ENCODE measurements around the gene LY6G5B. TPM values are rescaled to one million over a fixed set of nuclear protein-coding genes. Genes with fewer than 3 reads are reported as not detected.
A peak's percentile ranks its signal among the peaks of the same experiment; 100 is the strongest.

Gene LY6G5B
- total and polyA plus RNA-seq, 10 donors, result 3.0 to 25.3 (median 14.7) TPM

DNA sequence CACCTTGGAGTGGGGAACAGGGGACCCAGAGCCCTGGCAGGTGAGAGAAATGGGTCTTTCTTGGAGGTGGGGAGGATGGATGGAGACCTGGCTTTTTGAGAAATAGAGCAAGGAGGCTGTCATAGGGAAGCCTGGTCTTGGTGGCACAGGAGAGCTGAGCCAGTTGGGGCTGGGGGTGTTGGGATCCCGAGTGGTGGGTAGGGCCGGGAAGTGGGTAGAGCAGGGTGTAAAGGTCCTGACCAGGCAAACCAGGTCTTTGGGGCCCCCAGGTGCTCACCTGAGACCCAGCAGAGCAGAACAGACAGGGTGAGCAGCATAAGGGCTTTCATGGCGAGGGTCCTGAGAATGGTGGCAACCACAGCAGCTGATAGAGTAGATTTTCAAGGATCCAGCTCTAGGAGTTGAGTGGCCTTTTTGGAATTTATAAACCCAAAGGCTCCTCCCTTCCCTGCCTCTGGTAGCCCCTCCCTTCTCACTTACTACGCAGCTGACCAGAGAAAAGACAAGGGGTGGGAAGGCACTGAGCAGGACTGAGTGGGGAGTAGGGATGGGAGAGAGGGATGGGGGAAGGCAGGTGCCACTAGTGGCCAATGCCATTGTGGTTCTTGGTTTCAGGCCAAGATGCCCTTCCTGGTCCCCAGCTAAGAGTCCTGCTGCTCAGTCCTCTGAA is 51.7 kb downstream of the LY6G5B start, which contains the start of gene LY6G6C:
TSS of gene LY6G6C (minus strand) at position 396 of the 670 bp plus-strand sequence. CDS start at position 329, 67 bp downstream.
- H3K4me3 ChIP-seq, result no peak within 1 kb of the TSS
- DNase-seq, result peak; percentile 61
- 77 to 94% (median 85%) methylated on average over 3 to 4 of the region's 4 CpGs for WGBS, 5 donors
- H3K27ac ChIP-seq, result no peak within 1 kb of the TSS
- intact Hi-C loops (cut with DNase I; ENCODE audit: low total_unique reads), result no loop called here
- TF ChIP-seq POLR2AphosphoS5 (IDR thresholded peaks at IDR 0.05) (no peak), POLR2A (IDR thresholded peaks at IDR 0.05) (no peak)
- TF ChIP-seq, protein P1, sequence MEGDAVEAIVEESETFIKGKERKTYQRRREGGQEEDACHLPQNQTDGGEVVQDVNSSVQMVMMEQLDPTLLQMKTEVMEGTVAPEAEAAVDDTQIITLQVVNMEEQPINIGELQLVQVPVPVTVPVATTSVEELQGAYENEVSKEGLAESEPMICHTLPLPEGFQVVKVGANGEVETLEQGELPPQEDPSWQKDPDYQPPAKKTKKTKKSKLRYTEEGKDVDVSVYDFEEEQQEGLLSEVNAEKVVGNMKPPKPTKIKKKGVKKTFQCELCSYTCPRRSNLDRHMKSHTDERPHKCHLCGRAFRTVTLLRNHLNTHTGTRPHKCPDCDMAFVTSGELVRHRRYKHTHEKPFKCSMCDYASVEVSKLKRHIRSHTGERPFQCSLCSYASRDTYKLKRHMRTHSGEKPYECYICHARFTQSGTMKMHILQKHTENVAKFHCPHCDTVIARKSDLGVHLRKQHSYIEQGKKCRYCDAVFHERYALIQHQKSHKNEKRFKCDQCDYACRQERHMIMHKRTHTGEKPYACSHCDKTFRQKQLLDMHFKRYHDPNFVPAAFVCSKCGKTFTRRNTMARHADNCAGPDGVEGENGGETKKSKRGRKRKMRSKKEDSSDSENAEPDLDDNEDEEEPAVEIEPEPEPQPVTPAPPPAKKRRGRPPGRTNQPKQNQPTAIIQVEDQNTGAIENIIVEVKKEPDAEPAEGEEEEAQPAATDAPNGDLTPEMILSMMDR (IDR thresholded peaks at IDR 0.05 in 8 of 11, conservative IDR thresholded peaks at IDR 0.05 in 3 of 11), result no peak
- peaks cover 5 to 25% (median 14%) of the 10 kb centered on the region in 6 donors for H3K4me1 ChIP-seq
- no peaks in the 10 kb centered on the region for H3K27me3 ChIP-seq (replicated peaks in 1 of 7)
- H3K9me3 ChIP-seq, result no peaks in the 10 kb centered on the region
- peaks cover 0 to 18% (median 0%) of the 10 kb centered on the region in 6 donors for H3K36me3 ChIP-seq

- Histone ChIP-seq H3K9me3 (no peaks in the 10 kb centered on the region), H3K36me3 (peaks cover 0 to 25% (median 1%) of the 10 kb centered on the region in 6 donors), H3K27me3 (replicated peaks in 1 of 7) (no peaks in the 10 kb centered on the region), H3K4me1 (peaks cover 5 to 32% (median 21%) of the 10 kb centered on the region in 6 donors), H3K27ac (no peak overlapping the region), H3K4me3 (no peak overlapping the region)
- TF ChIP-seq, protein P1 (IDR thresholded peaks at IDR 0.05 in 8 of 11, conservative IDR thresholded peaks at IDR 0.05 in 3 of 11), result no peak
- no peak for TF ChIP-seq POLR2AphosphoS5 (IDR thresholded peaks at IDR 0.05)
- TF ChIP-seq POLR2A (IDR thresholded peaks at IDR 0.05), result no peak
- WGBS, 5 donors, result 91 to 100% (median 92%) methylated on average over 3 of the region's 3 CpGs
- peak; percentile 37 for DNase-seq
- intact Hi-C loops (cut with DNase I; ENCODE audit: low total_unique reads), result no loop called here
These were observed 52.4 kb downstream of the LY6G5B start for GRCh38 chr6:31722173-31722572.

Small RNA genes within 50 kb of the gene (microRNA-seq; reads per million reads assigned to microRNA genes)
- gene MIR4646, result 1.1 to 1.4 (median 1.4) reads per million in 3 donors
- gene MIR6832, result 0 to 0.36 (median 0.35) reads per million in 3 donors

Small RNA genes within 50 kb of the gene (small RNA-seq; reads per million reads assigned to genes)
- gene LY6G6D, result 0 reads per million in 4 donors
- 0 to 0.23 (median 0) reads per million in 4 donors for gene MIR4646
- 0 reads per million in 4 donors for gene MIR6832
- 0 reads per million in 4 donors for gene RF00019
- 5.1 to 20.6 (median 10.4) reads per million in 4 donors for gene SNORA38

Other genes with a start within 250 kb of the LY6G5B start
Only the 30 nearest of the 37 such genes appear.
- gene MCCD1, start 141.0 kb upstream of the LY6G5B start, total RNA-seq, result not detected
- gene MCCD1, start 141.0 kb upstream of the LY6G5B start, polyA plus RNA-seq, result not detected
- 100 to 1,000 TPM; 291 to 417 (median 354) TPM for gene DDX39B, start 128.0 kb upstream of the LY6G5B start, total RNA-seq
- gene DDX39B, start 128.0 kb upstream of the LY6G5B start, polyA plus RNA-seq, result 100 to 1,000 TPM; 316 to 768 (median 493) TPM
- 1 to 10 TPM; 2.0 to 3.7 (median 2.7) TPM for gene ATP6V1G2, start 123.4 kb upstream of the LY6G5B start, total RNA-seq
- gene ATP6V1G2, start 123.4 kb upstream of the LY6G5B start, polyA plus RNA-seq, result 1 to 10 TPM; 1.9 to 2.7 (median 2.2) TPM
- gene NFKBIL1, start 122.4 kb upstream of the LY6G5B start, total RNA-seq, result 10 to 100 TPM; 11.0 to 36.3 (median 19.4) TPM
- 10 to 100 TPM; 16.9 to 24.2 (median 19.3) TPM for gene NFKBIL1, start 122.4 kb upstream of the LY6G5B start, polyA plus RNA-seq
- gene LTA, start 97.7 kb upstream of the LY6G5B start, total RNA-seq, result 10 to 100 TPM in 1 of 7 donors, 1 to 10 TPM in 6; 2.4 to 14.4 (median 5.1) TPM
- 1 to 10 TPM; 6.8 to 9.2 (median 7.3) TPM for gene LTA, start 97.7 kb upstream of the LY6G5B start, polyA plus RNA-seq
- gene TNF, start 94.4 kb upstream of the LY6G5B start, total RNA-seq, result 10 to 100 TPM in 5 of 7 donors, 1 to 10 TPM in 2; 6.5 to 18.3 (median 11.6) TPM
- 10 to 100 TPM in 2 of 3 donors, 1 to 10 TPM in 1; 5.5 to 17.3 (median 13.3) TPM for gene TNF, start 94.4 kb upstream of the LY6G5B start, polyA plus RNA-seq
- gene LTB, start 87.6 kb upstream of the LY6G5B start, total RNA-seq, result 100 to 1,000 TPM in 6 of 7 donors, 10 to 100 TPM in 1; 83.0 to 403 (median 162) TPM
- gene LTB, start 87.6 kb upstream of the LY6G5B start, polyA plus RNA-seq, result 1,000 to 10,000 TPM in 1 of 3 donors, 100 to 1,000 TPM in 2; 804 to 1,256 (median 838) TPM
- 100 to 1,000 TPM; 139 to 268 (median 217) TPM for gene LST1, start 83.7 kb upstream of the LY6G5B start, total RNA-seq
- 100 to 1,000 TPM; 128 to 214 (median 203) TPM for gene LST1, start 83.7 kb upstream of the LY6G5B start, polyA plus RNA-seq
- gene NCR3, start 77.0 kb upstream of the LY6G5B start, total RNA-seq, result 10 to 100 TPM in 6 of 7 donors, 1 to 10 TPM in 1; 7.8 to 28.1 (median 12.1) TPM
- 10 to 100 TPM; 15.9 to 30.3 (median 25.3) TPM for gene NCR3, start 77.0 kb upstream of the LY6G5B start, polyA plus RNA-seq
- 100 to 1,000 TPM; 258 to 479 (median 310) TPM for gene AIF1, start 54.7 kb upstream of the LY6G5B start, total RNA-seq
- 100 to 1,000 TPM; 258 to 416 (median 312) TPM for gene AIF1, start 54.7 kb upstream of the LY6G5B start, polyA plus RNA-seq
- 100 to 1,000 TPM; 119 to 198 (median 176) TPM for gene PRRC2A, start 49.3 kb upstream of the LY6G5B start, total RNA-seq
- gene PRRC2A, start 49.3 kb upstream of the LY6G5B start, polyA plus RNA-seq, result 100 to 1,000 TPM in 2 of 3 donors, 10 to 100 TPM in 1; 84.1 to 151 (median 146) TPM
- 100 to 1,000 TPM; 211 to 328 (median 260) TPM for gene BAG6, start 17.3 kb upstream of the LY6G5B start, total RNA-seq
- gene BAG6, start 17.3 kb upstream of the LY6G5B start, polyA plus RNA-seq, result 100 to 1,000 TPM; 195 to 311 (median 310) TPM
- gene APOM, start 14.1 kb upstream of the LY6G5B start, total RNA-seq, result 1 to 10 TPM in 6 of 7 donors, under 1 TPM in 1; 0.66 to 3.9 (median 2.5) TPM
- 1 to 10 TPM; 4.7 to 9.7 (median 7.5) TPM for gene APOM, start 14.1 kb upstream of the LY6G5B start, polyA plus RNA-seq
- 10 to 100 TPM; 24.1 to 37.4 (median 28.6) TPM for gene C6orf47, start 9.2 kb upstream of the LY6G5B start, total RNA-seq
- 10 to 100 TPM; 12.2 to 22.6 (median 13.4) TPM for gene C6orf47, start 9.2 kb upstream of the LY6G5B start, polyA plus RNA-seq
- gene GPANK1, start 5.0 kb upstream of the LY6G5B start, total RNA-seq, result 10 to 100 TPM; 12.7 to 21.3 (median 17.4) TPM
- gene GPANK1, start 5.0 kb upstream of the LY6G5B start, polyA plus RNA-seq, result 10 to 100 TPM; 12.4 to 19.2 (median 14.8) TPM
- gene CSNK2B, start 3.9 kb upstream of the LY6G5B start, total RNA-seq, result 100 to 1,000 TPM; 122 to 294 (median 150) TPM
- gene CSNK2B, start 3.9 kb upstream of the LY6G5B start, polyA plus RNA-seq, result 100 to 1,000 TPM; 132 to 163 (median 139) TPM
- 1 to 10 TPM; 3.3 to 7.9 (median 5.8) TPM for gene LY6G5C, start 11.1 kb downstream of the LY6G5B start, total RNA-seq
- 1 to 10 TPM; 3.3 to 4.3 (median 3.5) TPM for gene LY6G5C, start 11.1 kb downstream of the LY6G5B start, polyA plus RNA-seq
- gene ABHD16A, start 33.3 kb downstream of the LY6G5B start, total RNA-seq, result 10 to 100 TPM; 55.8 to 80.7 (median 71.1) TPM
- gene ABHD16A, start 33.3 kb downstream of the LY6G5B start, polyA plus RNA-seq, result 10 to 100 TPM; 30.2 to 42.3 (median 34.4) TPM
- gene LY6G6F, start 36.9 kb downstream of the LY6G5B start, total RNA-seq, result 1 to 10 TPM; 1.6 to 4.9 (median 2.2) TPM
- gene LY6G6F, start 36.9 kb downstream of the LY6G5B start, polyA plus RNA-seq, result under 1 TPM; 0.11 to 0.68 (median 0.35) TPM
- gene LY6G6D, start 45.4 kb downstream of the LY6G5B start, total RNA-seq, result not detected
- not detected for gene LY6G6D, start 45.4 kb downstream of the LY6G5B start, polyA plus RNA-seq
- under 1 TPM in 2 of 7 donors, not detected in 5; 0.49 to 0.77 TPM for gene LY6G6C, start 51.8 kb downstream of the LY6G5B start, total RNA-seq
- not detected for gene LY6G6C, start 51.8 kb downstream of the LY6G5B start, polyA plus RNA-seq
- 10 to 100 TPM in 4 of 7 donors, 1 to 10 TPM in 3; 7.9 to 15.1 (median 10.6) TPM for gene MPIG6B, start 53.4 kb downstream of the LY6G5B start, total RNA-seq
- gene MPIG6B, start 53.4 kb downstream of the LY6G5B start, polyA plus RNA-seq, result under 1 TPM; 0.46 to 0.61 (median 0.48) TPM
- gene DDAH2, start 59.3 kb downstream of the LY6G5B start, total RNA-seq, result 100 to 1,000 TPM in 1 of 7 donors, 10 to 100 TPM in 6; 63.0 to 116 (median 72.3) TPM
- gene DDAH2, start 59.3 kb downstream of the LY6G5B start, polyA plus RNA-seq, result 10 to 100 TPM; 67.1 to 84.7 (median 81.0) TPM
- gene CLIC1, start 66.6 kb downstream of the LY6G5B start, total RNA-seq, result 100 to 1,000 TPM; 296 to 392 (median 326) TPM
- 100 to 1,000 TPM; 321 to 447 (median 388) TPM for gene CLIC1, start 66.6 kb downstream of the LY6G5B start, polyA plus RNA-seq
- gene MSH5, start 70.0 kb downstream of the LY6G5B start, total RNA-seq, result 10 to 100 TPM; 20.2 to 35.2 (median 27.6) TPM
- 10 to 100 TPM; 11.2 to 26.7 (median 23.1) TPM for gene MSH5, start 70.0 kb downstream of the LY6G5B start, polyA plus RNA-seq
- 10 to 100 TPM in 1 of 7 donors, 1 to 10 TPM in 5, not detected in 1; 3.6 to 11.8 (median 5.3) TPM for gene SAPCD1, start 92.7 kb downstream of the LY6G5B start, total RNA-seq
- gene SAPCD1, start 92.7 kb downstream of the LY6G5B start, polyA plus RNA-seq, result 10 to 100 TPM in 1 of 3 donors, 1 to 10 TPM in 2; 7.5 to 14.2 (median 8.3) TPM
- 1 to 10 TPM in 4 of 7 donors, under 1 TPM in 2, not detected in 1; 0.68 to 2.6 (median 1.3) TPM for gene VWA7, start 107.4 kb downstream of the LY6G5B start, total RNA-seq
- gene VWA7, start 107.4 kb downstream of the LY6G5B start, polyA plus RNA-seq, result 1 to 10 TPM in 1 of 3 donors, under 1 TPM in 2; 0.09 to 1.2 (median 0.11) TPM
- gene VARS1, start 125.8 kb downstream of the LY6G5B start, total RNA-seq, result 10 to 100 TPM; 32.4 to 97.3 (median 62.5) TPM
- 10 to 100 TPM; 31.1 to 49.0 (median 38.3) TPM for gene VARS1, start 125.8 kb downstream of the LY6G5B start, polyA plus RNA-seq
- gene LSM2, start 137.0 kb downstream of the LY6G5B start, total RNA-seq, result 10 to 100 TPM; 35.9 to 54.4 (median 42.9) TPM
- gene LSM2, start 137.0 kb downstream of the LY6G5B start, polyA plus RNA-seq, result 10 to 100 TPM; 74.5 to 98.9 (median 80.4) TPM
- gene HSPA1L, start 145.3 kb downstream of the LY6G5B start, total RNA-seq, result 1 to 10 TPM; 2.6 to 3.7 (median 3.1) TPM
- 1 to 10 TPM in 2 of 3 donors, under 1 TPM in 1; 0.93 to 1.9 (median 1.0) TPM for gene HSPA1L, start 145.3 kb downstream of the LY6G5B start, polyA plus RNA-seq

Data from spleen (tissue), 11 donors.